Activated CD8-positive, alpha-beta memory T cell treated with anti-CD3 and anti-CD28 coated beads for 48 hours (primary cell): ENCODE data around the gene HOXD12.
A peak's percentile ranks its signal among the peaks of the same experiment; 100 is the strongest.

Experiments used
- DNase-seq, 3 experiments: peaks; one replicate each; pipeline ENCODE4 v3.0.0-alpha.2; 2020; ENCODE audit warnings: low read depth in 2 of 3, low spot score in 2 of 3

The HOXD12 gene

DNA sequence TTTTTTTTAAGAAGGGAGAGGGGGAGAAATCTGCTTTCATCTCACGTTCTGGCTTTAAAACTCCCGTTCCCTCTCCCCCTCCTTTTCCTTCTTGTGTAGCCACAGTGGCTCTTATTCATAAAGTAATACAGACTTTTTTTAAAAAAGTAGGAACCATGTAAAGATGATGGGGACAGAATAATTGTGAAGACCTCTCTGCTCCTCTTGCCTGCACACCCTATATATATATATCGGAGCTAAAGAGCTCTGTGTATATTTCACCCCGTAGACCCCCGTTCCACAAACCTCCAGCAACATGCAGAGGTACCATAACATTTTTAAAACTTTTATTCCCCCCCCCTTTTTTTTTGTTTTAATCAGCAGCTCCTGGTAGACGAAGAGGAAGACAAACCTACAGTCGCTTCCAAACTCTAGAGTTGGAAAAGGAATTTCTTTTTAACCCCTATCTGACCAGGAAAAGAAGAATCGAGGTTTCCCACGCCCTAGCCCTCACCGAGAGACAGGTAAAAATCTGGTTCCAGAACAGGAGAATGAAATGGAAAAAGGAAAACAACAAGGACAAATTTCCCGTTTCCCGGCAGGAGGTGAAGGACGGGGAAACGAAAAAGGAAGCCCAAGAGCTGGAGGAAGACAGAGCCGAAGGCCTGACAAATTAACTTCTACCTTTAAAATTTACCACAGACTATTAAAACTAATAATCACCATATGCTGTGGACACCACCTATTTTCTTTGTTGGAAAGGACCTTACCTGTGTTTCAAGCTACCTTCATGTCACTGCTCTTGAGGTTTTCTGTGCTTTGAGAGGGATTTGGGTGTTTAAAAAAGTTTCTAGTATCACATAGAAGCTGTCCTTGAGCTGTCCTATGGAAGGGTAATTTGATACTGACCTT is 31.6 kb downstream of the HOXD12 start:
- no peak for DNase-seq

DNA sequence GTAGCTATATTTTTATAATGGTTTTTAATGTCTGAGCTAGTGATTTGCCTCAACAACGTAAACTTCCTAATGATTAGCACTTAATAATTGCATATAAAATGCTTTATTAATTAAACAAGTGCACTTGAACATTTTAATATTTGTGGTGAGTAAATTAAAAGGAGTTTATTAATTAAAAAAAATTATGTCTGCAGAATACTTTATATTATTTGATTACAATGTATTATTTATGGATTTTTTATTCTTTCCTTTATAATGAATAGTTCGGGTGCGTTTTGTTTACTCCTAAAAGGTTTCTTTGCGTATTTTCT is 32.2 kb downstream of the HOXD12 start:
- DNase-seq = no peak

DNA sequence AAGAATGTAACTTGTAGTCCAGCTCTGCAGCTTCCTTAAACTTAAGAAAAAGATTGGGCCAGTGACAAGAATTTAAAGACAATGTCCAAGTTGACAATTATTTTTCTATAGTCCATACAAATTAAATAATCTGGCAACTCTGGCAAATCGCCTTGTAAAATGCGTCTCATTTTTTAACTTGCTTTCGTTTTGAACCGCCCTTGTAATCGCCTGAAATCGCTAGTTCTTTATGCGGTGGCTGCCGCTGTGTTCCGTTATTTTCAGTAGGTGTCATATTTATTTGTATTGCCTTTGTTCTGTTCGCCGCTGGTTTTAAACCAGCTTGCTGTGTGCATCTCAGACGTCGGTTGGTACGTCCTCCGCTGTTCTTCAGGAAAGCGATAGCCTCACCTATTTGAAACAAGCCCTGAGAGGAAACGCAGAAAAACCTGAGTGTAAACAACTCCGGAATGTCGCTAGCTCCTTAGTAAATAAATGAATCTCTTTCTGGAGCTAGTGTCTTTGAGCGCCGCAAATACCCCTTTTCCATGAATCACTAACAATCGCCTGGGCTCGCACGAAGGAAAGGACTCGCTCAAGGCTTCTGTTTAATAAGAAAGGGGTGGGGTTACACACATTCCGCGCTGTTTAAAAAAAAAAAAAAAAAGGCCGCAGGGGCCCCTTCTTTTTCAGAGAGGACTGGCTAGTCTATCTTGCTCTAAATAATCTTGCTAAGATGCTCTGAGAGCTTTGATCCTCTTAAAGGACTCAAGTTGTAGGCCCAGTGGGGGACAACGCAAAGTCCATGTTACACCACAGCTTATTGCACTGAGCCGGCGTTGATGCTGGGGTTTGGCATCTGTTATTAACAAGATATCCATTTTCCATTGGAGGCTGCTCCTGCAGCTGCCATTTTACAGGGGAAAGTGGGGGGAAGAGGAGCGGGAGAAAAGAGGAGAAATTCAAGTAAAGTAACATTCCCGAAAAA is 32.9 kb downstream of the HOXD12 start:
- DNase-seq = no peak

DNA sequence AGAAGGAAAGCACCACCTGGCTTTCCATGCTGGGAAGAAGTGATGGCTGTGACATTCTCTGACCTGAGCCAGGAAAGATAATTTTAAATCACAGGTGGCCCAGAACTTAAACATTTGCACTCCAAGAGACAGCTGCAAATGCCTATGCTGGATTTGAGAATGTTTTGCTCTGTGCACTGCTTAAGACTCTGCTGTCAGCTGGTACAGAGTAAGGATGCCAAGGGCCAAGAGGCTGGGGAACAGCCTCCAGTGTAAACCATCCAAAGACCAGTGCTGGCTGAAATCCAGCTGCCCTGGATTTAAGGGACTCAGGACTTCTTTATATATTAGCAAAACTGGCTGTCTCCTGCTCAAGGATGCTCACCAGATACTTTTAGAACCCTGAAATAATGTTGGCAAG is 33.8 kb downstream of the HOXD12 start:
- DNase-seq = no peak

DNA sequence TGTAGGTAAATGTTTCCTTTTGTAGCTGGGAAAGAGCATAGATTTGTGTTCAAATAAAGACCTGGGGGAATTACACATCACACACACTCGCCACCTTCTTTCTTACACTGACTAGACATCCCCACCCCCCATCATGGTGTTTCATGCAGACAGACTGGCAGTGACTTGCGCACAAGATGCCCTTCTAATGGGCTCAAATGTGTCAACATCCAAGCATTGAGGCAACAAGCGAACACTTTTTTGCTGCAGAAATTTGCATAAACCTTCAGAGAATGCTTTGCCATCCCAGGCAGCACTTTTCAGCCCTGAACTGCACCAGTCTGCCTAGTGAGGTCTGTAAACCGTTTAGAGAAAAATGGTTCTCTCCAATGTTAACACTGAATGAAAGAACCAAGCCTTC is 34.4 kb downstream of the HOXD12 start:
- DNase-seq = no peak

DNA sequence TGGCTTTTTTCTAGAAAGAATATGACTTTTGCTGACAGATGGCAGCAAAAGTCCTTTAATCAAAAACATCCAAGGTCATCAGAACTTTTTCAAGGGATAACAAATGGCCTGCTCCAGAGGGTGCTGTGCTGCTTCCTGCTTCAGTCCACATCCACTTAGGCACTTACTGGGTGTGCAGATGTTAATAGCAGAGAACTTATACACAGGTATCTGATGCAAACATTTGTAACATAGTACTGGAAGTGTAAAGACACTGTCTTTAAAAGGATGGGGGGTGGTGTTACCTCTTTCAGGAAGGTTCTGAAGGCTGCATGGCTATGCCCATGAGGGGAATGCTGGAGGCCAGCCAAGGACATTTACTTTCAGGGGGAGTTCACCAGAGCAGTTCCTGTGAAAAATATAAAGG is 35.4 kb downstream of the HOXD12 start:
- no peak for DNase-seq

DNA sequence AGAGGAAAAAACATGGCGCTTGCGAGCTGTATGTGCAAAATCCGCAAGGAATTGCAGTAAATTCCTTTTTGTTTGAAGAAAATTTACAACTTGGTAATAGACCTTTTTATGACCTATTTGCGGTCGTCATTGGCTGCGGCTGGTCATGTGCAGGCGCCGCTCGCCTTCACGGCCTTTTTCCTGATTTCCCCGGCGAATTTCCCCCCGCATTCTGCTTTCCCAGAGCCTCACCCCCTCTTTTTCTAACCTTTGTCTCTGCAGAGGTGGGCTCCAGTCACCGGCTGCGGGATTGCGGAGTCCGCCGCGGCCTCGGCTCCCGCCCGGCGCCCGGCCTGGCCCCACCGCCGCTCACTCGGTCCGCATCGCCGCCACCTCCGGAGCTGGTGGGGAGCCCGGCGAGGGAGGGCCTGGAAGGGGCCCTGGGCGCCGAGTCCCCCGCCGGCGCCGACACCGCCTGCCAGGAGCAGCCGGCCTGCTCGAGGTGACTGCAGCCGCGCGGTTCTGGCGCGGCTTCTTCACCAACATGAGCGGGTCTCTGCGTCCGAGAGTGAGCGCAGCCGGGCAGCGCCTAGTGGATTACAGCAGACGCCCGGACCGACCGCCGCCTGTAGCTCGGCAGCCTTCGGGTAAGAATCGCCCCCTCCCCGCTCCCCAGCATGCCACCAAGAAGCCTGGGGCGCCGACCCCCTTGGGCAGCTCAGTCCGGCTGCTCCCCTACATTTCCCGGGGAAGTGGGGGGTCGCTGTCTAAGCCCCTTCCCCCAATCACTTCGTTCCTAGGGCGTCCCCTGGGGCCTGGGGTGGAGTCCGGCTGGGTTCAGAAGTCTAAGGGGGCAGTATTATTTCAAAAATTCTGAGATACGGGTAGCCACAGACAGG is 37.0 kb downstream of the HOXD12 start:
- no peak for DNase-seq

DNA sequence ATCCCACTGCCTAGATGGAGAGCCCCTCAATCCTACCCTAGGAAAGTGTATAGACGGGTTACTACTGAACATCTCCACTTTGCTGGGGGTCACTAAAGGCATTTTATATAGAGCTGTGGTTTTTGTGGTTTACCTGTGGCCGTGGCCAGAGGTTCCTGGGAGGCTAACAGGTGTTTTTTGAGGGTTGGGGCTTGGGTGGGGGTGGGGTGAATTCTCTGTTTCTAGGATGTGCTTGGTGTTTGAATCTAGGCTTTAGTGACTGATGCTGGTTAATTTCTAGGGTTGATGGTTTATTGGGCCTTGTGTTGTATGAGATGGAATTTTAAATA is 37.6 kb downstream of the HOXD12 start:
- DNase-seq = no peak

DNA sequence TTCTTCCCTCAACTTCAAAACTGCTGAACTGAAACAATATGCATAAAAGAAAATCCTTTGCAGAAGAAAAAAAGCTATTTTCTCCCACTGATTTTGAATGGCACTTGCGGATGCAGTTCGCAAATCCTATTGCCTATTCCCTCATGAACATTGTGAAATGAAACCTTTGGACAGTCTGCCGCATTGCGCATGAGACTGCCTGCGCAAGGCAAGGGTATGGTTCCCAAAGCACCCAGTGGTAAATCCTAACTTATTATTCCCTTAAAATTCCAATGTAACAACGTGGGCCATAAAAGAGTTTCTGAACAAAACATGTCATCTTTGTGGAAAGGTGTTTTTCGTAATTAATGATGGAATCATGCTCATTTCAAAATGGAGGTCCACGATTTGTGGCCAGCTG is 38.3 kb downstream of the HOXD12 start:
- no peak for DNase-seq

DNA sequence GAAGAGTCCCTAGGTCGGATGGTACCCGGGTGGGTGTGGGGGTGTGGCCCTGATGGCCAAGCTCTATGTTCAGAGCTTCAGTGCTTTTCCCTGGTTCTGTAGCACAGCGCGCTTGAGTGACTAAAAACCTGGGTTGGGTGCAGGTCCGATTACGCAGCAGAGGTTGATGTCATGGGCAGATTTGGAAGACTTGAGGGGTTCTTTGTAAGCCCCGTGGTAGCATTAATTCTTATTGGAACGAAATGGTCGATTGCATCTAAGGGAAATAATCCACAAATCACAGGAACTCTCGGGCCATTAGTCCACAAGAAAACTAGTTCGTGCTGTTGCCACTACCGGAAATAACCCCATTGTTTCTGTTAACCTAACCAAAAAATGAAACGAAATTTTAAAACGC is 38.9 kb downstream of the HOXD12 start:
- DNase-seq = no peak

DNA sequence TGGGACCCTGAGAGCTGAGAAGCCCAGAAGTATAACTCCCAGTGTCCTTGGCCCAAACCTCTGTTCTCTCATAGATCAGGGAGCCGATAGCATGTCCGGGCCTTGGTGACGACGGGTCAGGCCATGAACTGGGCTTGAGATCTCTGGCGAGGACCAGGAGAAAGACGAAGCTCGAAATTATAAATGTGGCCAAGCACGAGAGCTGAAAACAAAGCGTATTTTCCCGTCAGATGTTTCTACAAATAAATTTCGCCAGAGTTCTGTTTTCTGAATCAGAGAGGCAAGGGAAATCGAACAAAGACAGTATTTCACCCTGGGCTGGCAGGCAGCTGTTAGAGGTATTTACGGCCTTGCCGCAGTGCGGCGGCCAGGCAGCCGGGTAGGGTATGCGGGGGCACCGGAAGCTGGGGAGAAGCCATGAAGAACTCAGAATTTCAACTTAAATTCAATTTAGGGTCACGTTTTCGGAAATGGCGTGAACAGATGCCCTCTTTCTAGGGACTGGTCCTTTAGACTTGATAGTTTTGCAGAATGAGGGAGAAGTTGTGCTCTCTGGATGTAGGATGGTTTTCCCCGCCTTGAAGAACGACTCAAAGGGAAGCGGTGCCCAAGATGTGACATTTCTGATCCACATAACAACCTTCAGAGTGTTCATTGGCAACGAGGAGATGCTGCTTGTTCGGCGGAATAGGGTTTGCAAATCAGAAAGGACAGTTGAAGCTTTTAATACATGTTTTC is 39.5 kb downstream of the HOXD12 start:
- DNase-seq = no peak

DNA sequence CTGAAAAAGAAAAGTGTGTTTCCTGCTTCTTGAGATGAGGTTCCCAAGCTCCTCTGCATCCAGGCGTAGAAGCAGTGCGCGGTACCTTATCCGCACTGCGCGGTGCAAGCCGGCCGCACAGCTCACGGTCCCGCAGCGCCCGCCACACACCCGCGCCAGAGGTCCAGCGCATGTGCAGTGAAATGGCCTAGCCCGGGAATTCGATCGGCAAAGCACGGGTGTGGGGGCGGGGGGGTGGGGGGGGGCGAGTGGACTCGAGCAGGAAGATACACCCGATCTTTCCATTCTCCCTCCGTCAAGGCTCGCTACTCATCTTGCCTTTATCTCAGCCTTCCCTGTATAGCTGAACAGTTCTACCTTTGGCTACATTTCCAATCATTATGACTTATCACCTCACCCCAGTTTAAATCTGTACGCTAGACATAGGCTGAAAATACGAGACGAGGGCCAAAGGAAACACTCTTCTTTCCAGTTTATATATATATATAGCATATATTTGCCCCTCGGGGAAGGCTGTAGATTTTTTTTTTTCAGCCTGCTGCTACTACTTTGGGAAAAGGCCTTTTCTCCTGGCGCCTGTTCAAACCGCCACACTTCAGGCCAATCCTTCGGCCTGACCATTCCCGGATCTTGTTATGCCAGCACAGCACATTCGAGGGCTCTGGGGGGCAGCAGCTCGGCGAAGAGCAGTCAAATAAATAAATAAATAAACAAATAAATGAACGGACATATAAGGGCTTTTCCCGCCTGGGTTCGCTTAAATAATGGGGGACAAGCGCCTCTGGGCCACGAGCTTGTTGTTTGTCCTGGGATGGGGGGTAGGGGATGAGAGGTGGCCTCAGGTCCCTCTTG is 40.3 kb downstream of the HOXD12 start:
- no peak for DNase-seq

DNA sequence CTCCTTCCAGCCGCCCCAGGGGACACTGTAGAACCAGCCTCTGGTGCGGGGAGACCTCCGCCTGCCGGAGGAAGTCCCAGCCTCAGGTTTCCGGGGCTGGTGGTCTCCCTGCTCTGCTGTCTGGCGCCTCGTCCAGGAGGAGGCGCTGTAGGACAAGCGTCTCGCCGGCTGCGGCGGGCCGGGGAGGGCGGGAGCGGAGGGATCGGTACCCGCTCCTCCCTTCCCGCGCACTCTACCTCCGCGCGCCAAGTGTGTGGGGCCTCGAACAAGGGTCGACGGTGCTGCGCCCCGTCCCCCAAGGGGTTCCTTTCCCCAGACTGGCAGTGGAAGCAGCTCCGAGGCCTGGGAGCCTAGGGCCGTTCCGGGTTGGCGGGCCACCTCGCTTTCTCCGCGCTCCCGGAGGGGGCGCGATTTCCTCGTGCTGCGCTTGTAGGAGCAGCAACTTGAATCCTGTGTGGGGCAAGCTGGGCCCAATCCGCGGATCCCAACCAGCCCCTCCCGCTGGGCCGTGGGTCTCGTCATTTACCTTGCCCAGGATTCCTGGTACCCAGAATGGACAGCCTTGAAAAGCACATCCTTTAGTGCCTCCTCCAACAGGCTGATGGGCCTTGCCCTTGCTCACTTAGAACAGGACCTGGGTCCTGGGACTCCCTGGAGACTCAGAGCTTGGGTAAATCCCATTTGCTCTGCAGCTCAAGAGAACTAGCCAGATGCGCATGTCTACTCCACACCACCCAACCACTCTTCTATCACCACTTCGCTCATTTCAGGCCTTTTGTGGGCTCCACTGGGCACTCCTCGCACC is 41.1 kb downstream of the HOXD12 start:
- peak; percentile 39 to 60 (median 57) for DNase-seq

DNA sequence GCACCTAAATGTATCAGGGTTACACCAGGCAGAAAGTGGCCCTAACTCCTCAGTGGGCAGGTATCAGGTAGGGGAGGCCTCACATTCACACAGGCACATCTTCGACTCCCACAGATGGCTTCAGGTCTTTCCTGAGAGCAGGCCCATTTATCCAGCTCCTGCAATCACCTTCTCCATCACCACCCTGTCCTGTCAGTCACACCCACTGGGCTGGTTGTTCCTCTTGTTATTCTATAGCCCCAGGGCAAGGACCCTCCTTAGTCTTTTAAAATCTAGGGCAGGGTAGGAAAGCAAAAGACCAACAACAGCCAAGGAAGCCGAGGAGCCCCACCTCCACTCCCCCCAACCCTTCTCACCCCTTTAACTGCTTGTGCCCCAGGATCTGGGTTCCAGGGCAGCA is 42.7 kb downstream of the HOXD12 start:
- no peak for DNase-seq

DNA sequence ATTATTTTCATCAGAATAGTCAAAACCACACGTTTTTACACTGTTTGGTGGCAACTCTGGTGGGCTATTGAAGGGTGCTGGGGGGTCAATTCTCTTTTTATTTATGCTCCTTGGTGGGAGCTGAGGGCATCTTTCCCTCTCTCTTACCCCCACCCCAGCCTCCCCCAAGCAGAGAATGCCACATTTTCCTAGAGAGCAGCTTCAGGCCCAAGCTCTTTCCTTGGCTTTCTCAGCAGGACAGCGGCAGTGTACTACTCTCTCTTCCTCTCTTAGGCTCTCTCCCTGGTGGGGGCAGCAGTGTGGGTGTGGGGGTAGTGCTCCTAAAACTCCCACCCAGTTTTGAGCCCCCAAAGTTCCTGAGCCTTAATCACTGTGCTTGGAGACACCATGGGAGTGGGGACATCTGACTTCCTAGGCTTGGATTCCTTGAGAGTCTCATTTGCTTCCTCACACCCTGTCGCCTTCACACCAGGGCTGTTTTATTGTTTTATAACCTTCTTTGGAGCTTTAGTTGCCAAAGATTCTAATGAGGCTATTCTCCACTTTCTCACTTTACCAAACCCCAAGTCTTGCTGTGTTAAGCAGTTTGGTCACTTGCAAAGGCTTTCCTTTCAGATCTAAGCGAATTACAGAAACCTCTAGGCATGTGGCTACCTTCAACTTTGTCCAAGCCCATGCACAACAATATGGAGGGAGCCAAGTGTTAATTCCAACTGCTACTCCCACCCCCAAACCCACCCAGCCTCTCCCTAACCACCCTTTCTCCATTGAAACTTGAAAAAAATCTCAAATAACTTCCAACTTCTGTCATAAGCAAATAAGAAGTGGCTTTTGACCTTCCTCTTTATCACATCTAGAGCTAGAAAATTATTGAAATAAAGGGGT is 45.7 kb downstream of the HOXD12 start:
- DNase-seq = no peak

DNA sequence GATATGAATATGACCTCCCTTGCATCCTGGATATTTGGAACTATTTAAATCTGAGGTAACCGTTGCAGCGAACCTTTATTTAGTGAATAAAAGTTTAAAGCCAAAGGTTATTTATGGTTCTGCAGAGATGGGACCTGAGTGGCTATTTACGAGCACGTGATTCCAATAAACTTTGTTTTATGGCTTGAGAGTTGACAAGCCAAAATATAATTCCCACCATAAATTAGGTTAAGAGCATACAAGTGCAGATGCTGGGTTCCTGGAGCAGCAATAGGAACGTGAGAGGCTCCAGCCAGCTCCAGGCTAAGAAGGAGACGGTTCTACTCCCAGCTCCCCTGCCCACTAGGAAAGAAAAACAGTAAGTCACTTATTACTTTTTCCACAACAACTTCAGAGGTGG is 46.5 kb downstream of the HOXD12 start:
- no peak for DNase-seq

DNA sequence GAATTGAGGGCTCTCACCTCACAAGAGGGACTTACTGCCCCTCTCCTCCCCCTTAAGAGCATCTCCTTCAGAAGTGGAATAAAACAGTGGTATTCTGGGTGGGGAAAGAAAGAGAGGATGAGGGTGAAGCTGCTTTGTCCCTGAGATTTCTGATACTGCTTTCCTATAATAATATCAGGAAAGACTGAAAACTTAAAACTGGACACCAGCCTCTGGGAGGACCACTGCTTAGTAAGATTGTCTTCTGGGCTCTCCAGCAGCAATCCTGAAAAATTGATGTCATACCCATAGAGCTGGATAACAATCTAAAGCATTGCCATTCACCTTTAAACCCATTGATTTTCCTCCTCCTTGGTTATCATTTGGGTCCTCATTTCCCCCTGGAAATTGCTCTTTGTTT is 47.0 kb downstream of the HOXD12 start:
- no peak for DNase-seq

DNA sequence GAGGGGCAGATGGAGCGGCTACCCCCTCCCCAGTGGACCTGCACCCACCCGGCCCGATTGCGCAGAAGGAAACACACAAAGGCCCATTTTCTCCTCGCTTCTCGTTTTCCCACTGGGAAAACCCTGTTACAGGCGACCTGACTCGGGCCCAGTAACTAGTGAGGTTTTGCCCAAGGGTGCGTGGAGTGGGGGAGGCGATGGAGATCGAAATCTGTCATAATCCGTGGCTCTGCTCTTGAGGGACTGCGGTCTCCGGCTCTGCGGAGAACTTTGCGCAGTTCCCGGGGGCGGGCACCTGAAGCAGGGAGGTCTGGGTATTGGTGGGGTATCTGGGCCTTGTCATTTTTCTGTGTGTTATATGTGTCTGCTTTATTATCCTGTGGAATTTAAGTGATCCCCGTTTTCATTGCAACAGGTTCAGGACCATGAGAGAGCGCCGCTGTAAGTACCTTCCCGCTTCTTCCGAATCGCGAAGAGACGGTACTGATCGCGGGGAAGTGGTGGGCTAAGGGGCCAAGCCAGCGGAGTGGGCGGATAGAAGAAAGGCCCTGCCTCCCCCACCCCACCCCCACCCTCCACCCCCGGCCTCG is 47.7 kb downstream of the HOXD12 start:
- DNase-seq = no peak
